A673 (cell line): ENCODE measurements around the gene GPR156.

Source experiments
- CTCF ChIP-seq: fragments of 300-800, 200-600 bp; sonication (generic); conservative IDR thresholded peaks from 2 replicates; pipeline ENCODE4 v1.5.1; 2017; ENCODE audit warnings: low read depth, mild to moderate bottlenecking, antibody characterized with exemption, low read length, moderate library complexity, mixed read lengths
- EZH2 ChIP-seq: fragments of 200-600 bp; sonication (generic); IDR thresholded peaks from 2 replicates; pipeline ENCODE4 v1.6.1; 2017; ENCODE audit warnings: borderline replicate concordance, low read depth, mild to moderate bottlenecking, mixed read lengths, antibody characterized with exemption, low read length; ENCODE audit not compliant: poor library complexity, severe bottlenecking

- no peak for TF ChIP-seq CTCF
- TF ChIP-seq EZH2, result no peak
Observed at GRCh38 chr3:120160050-120160449, 125.0 kb downstream of the GPR156 start.
